ENCODE measurements around the gene MUL1.

MUL1 gene

DNA sequence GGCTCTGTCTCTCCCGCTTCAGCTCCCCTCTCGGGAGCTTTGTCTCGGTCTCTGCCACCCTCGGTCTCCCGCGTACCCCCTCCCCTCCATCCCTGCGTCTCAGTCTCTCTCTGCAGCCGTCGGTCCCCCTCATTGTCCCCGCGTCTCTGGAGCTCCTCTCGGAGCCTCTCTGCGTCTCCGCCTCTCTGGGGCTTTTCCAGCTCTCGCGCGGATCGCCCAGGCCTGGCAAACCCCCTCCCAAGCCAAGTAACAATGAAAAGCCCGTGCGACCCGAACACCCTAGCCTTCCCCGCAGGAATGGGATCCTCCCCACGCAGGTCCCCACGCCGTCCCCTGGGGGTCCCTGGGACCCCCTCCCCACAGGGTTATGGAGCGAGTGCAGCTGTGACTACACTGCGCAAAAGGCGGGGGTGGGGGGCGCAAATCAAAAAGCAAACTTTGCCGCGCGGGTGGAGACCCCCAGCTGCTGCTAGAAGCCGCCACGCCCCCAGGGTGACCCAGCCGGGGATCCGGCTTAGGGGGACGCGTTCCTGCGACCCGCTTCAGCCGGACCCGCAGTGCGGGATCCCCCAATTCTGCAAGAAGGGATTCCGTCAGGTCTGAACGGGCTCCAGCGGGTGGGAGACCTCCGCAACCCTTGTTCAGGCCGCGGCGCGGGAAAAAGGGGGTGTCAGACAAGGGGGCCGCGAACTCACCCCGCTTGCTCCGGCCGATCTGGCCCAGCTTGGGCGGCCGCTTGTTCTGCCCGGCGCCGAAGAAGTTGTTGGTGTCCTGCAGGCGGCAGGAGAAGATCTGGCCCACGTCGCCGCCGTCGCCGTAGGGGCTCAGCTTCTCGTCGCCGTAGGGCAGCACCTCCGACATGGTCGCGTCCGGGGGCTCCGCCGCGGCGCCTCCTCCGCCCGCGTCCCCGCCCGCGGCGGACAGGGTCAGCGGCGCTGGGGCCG lies 23.2 kb downstream of the MUL1 start:
- no peak for DNase-seq (ENCODE audit: low spot score)

DNA sequence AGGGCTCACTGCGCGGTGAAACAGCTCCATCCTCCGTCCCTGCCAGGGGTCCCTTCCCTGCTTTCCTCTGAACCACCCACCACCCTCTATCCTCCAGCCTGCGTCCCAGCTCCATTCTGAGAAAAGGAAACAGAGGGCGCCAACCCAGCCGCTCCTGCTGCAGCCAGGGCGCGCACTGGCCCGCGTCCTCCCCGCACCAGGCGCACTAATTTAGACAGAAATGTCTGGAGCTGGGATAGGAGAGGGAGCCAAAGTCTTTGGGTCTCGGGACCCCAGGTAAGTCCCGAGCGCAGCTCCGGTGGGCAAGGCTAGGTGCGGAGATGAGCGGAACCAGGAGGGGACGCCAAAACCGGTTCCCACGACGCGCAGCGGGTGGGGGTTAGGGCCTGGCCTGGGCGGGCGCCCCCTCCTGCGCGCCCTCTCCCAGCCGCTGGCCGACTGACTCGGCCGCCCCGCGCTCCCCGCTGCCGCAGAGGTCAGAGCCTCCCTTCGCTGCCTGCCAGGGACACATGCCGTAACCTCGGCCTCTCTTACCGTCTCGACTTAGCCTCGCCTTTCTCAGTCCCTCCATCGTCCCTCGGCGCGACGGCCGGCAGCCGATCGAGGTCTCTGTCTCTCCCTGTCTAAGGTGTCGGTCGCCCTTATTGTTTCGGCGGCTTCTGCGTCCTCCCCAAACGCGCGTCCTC lies 24.0 kb downstream of the MUL1 start:
- no peak for DNase-seq (ENCODE audit: low spot score)

DNA sequence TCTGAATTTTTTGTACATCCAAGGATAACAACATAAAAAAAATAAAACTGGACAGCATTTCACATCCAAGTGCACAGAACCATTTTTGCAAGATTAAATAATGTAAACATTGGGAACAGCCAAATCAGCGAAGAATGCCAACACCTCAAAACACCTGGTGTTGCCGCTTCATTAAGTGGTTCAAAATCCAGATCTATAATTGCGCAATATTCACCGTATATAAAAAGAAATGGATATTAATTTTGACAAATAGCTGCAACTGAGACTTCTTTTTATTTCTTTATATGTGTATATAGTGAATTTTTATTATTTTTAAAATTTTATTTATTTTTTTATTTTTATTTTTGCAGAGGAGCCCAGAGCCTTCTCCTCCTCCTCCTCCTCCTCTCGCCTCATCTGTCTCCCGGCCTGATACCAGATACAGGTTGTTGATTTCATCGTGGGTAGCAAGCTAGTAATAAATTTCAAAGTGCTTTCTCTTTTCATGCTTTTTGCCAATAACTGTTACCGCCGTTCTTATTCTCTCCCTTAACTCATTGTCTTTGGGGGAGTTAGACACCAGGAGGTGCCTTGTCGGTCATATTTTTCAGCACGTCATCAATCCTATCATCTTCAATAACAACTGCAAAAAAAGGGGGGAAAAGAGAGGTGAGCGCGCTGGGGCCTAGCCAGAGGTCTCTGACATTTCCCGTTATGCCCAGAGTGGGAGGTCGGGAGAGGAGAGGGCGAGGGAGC lies 24.7 kb downstream of the MUL1 start:
- DNase-seq (ENCODE audit: low spot score) = no peak

DNA sequence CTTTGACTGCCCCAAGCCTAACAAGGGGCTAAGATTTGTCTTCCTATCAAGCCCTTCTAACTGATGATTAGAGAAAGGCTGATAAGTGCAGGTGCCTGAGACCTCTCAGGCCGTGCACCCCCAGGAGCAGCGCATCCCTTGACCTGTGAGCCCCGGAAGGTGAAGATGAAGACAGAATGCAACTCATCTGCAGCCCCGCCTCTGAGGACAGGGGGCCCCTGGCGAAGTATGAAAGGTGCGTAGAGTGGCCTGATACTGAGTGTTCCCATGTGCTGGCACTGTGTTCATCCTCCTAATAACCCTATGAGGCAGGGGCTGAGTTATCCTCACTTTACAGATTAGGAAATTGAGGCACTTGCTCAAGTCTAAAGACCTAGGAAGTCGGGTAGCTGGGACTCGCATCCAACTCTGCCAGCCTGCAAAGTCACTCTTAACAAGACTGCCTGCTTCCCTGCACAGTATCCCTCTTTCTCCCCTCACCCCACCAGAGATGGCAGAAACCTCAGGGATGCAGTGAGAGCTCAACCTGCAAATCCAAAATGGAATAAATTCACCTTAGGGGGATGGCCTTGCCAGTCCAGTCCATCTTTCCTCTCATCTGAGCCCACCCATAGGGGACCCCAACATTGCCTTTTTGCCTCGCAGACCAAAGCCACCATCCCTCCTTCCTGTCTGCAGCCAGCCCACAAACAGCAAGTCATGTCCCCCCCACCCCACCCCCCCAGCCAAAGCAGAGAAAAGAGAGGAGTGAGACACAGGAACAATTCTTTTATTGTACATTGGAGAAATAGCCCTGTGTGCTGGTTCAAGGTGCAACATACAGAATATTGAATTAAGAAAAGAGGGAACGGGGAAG lies 26.1 kb downstream of the MUL1 start:
- no peak for DNase-seq (ENCODE audit: low spot score)

DNA sequence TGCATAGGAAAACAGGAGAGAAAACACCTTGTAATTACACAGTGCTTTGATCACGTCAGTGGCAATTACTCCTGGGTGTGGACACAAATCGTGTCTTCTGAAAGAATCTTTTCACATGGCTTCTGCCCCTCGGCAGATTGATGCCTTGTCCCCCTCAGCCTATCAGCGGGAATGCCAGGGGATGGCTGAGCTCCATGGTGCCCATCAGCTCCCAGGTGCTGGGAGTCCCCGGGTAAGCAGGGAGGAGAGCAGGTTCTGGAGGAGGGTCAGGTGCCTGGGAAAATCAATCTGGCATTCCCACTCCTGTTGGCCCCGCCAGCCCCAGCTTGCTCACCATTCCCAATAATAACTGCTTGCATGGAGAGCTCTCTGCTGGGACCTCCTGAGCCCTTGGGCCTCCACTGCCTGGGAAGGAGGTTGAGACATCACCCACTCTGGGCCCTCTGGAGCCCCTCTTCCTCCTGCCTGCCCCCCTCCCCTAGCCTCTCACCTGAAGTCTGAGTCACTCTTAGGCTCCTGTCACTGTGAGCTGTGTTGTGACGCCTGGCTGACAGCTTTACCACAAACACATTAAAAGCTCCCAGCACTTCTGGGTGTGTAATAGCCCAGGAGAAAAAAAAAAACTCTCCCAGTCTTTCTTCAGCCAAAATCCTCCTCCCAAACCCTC lies 26.9 kb downstream of the MUL1 start:
- no peak for DNase-seq (ENCODE audit: low spot score)

DNA sequence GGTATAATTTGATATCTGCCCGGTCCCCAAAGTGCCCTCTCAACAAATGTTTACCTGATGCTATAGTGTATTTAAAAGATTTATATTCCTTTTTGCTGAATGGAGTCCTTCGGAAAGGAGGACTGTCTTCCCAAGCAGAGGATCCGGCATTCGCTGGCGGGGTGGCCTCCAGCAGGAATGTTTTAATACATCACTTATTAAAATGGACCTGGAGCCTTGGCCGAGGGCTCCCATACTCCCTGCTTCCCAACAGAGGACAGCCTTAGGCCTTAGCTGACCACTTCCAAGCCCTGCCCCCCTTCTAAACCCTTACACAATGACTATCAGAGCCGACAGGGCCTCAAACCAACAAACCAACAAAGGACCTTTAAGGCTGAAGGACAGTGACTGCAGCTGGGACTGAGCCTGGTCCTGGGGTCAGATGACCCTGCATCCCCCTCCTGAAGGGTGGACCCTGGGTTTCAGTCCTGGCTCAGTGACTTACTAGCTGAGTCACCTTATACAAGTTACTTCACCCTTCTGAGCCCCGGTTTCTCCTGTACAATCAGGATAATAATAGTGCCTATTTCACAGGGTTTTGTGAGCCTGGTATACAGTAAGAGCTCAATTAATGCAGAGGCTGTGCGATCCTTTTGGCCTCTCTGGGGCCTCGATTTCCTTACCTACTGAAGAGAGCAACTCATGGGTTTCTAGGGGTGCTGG lies 27.6 kb downstream of the MUL1 start:
- no peak for DNase-seq (ENCODE audit: low spot score)

DNA sequence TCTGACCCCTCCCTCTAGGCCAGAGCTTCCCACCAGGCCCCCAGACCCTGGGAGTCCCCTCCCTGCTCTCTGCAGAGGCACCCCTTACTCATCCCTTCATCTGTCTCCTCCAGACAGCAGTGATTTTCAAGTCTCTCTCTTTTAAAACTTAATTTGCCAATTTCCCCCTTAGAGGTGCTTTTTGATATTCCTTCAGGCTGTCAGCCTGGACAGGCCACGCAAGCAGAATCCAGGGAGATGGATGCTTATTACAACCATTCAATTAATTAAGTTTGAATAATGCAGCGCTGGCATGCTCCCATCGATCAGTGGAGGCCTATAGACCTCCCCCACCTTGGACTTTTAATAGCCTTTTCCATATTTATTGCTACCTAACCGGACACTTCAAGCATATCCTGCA lies 28.1 kb downstream of the MUL1 start:
- no peak for DNase-seq (ENCODE audit: low spot score)

DNA sequence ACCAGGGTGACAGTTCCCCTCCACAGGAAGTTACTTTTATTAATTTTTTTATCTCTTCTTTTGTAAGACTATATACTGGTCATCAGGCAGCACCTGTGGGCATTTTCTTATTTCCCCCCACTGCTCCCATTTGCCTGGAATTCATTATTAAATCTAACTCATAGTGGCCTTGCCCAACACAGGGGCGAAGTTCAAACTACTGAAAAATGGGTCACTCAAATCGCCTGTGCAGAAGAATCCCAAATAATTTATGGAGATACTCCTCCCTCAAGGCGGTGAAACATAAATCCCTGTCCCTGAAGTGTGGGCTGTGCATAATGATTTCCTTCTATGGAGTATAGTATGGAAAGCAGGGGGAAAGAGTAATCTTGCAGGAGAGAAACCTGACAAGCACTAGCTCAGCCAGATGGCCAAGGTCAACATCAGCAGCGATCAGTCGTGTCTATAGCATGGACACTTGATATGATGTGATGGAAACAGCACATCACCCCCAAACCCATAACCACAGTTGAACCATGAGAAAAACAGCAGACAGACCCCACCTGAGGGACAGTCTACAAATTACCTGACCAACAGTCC lies 29.8 kb downstream of the MUL1 start:
- DNase-seq (ENCODE audit: low spot score) = no peak

DNA sequence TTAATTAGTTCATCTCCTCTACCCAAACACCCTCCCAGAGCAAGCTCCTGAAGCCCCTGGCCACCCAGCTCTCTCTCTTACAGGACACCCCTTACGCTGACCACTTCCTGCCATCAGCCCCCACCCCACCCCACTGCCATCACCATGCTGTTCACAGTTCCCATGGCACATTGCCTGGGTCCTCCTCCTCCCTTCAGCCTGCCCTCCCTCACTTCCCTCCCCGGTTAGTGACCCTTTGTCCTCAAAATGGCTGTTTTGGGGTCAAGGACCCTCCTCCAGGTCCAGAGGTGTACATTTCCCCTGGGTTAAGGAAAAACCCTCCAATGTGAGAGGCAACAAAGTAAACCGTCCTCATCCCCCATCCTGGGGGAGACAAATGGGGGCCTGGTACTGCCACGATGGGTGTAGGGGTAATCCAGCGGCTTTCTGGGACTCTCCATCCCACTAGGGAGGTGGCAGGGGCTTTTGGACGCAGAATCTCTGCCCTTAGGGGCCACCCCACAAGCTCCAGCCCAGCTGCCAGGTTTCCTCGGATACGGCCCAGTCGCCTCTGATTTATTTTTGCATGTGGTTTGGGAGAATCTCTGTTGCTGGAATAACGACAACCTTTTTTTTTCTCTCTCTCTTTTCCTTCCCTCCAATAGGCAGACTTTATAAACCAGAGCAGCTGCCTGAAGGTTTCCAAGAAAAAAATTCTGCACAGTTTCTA lies 30.4 kb downstream of the MUL1 start:
- DNase-seq (ENCODE audit: low spot score) = no peak

DNA sequence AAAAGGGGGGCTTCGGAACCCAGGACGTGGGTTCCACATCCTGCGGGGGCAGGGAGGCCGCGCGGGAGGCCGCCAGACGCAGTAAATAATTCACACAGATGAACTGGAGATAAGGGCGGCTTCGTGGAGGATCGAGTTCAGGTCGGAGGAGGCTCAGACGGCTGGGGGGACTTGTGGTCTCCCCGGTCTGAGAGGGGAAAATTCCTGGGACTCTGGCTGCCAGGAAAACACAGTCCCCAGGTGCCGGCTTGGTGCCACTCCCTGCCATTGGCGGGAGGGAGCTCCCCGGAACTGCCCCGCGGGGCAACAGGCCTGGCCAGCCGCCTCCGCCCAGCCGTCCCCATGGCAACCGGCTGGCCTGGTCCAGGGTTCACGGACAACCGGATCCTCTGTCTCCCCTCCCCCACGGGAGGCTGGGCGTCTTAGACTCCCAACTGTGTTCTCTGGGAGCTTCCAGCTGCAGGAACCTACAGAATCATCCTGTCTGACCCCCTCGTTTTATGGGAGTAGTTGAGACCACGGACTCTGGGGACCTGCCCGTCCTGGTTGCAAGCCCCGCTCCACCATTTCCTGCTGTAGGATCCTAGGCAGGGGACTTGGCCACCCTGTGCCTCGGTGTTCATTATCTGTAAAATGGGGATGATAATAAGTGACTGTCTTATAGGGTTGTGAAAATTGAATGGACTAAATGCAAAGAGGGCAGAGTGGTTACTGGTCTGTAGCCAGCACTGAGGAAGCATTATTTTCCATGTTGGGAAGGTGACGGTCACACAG lies 31.5 kb downstream of the MUL1 start:
- DNase-seq (ENCODE audit: low spot score) = no peak

DNA sequence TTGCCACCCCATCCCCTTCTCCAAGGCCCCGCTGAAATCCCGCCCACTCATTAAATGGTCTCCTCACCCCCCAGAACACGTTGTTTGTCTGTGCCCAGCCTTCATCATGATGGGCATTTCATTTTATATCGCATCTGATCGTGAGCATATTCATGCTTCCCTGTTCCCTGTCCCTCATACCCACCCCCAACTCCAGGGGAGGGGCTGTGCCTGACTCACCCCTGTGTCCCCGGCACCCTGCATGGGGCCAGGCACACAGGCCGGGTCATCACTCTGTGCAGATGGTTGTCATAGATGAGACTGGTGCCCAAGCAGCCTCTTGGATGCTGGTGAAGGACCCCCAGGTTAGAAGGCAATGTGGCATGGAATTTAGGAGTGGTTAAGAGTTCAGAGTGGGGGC lies 33.0 kb downstream of the MUL1 start:
- no peak for DNase-seq (ENCODE audit: low spot score)

DNA sequence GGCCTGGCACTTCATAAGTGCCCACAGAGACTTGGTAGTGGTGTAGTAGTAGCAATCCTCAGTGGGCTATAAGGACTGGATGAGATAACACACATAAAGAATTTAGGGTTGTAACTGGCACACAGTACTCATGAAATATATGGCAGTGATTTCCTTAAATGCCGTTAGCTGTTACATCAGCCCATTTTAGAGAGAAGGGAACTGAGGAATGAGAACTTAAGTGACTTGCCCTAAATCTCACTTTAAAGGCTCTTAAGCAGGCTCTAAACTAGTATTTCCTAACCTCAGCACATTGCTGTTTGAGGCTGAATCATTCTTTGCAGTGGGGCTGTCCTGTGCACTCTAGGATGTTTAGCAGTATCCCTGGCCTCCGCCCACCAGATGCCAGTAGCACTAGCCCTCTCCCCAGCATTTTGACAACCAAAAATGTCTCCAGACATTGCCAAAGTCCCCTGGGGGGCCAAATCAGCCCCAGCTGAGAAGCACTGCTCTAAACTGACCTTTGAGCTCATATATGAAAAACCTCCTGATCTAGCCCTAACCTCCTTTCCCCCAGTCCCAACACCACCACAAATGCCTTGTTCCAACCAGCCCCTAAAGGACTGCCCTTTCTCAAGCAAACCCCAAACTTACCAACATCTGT lies 33.5 kb downstream of the MUL1 start:
- DNase-seq (ENCODE audit: low spot score) = no peak

DNA sequence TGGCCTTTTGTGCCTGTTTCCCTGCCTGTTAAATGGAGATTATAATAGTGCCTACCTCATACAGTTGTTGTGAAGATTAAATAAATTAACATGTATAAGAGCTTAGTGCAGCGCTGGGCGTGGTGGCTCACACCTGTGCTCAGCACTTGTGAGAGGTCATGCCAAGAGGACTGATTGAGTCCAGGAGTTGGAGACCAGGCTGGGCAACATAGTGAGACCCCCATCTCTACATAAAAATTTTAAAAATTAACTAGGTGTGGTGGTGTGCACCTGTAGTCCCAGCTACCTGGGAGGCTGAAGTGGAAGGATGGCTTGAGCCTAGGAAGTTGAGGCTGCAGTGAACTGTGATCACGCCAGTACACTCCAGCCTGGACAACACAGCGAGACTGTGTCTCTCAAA lies 34.1 kb downstream of the MUL1 start:
- no peak for DNase-seq (ENCODE audit: low spot score)

DNA sequence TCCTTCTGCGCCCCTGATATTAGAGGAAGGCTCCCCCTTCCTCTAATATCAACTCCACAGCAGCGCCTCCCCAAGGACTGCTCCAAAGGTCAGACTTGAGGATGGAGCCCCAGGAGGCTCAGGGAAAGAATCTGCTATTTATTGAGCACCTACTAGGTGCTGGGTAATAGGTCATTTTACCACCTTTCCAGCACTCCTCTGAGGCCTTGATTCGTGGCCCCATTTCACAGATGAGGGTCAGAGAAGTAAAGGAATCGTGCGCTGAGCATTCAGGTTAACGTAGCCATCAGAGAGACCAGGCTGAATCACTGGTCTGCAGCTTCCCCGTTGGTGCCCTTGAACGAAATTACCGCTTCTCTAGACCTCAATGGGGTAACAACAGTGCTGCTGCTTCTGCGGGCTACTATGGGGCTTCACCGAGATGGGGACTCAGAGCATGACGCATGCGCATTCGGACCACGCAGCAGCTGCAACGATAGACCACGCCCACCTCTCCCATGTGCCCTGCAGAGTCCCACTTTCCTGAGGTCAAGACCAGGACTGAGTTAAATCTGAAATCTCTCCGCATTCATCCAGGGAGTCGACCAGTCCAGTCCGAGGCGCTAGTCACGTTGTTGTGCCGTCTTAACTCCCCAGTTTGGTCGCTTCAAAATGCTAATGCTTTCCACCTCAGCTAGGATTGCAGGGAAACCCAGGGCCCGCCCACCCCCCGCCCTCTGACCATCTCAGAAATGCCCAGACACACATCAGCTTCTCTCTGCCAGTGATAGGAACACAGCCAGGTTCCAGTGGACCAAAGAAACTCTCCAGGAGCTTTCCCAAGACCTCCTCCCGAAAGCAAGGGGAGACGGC lies 34.9 kb downstream of the MUL1 start:
- DNase-seq (ENCODE audit: low spot score) = no peak

DNA sequence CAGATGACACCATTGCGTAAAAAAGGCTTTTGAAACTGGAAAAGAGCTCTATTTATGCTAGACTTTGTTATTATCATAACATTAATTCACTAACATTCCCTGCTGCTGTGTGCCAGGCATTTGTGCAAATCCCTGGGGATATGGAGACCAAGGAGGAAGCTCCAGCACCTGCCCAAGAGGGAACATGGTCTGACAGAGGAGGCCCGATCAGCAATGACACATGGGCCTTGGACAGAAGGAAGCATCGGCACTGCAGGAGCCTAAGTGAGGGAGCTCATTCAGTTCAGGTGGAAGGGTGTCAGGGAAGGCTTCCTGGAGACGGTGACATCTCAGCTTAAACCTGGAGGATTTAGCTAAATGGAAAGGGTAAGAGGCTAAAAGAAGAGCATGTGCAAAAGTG lies 35.8 kb downstream of the MUL1 start:
- DNase-seq (ENCODE audit: low spot score) = no peak

DNA sequence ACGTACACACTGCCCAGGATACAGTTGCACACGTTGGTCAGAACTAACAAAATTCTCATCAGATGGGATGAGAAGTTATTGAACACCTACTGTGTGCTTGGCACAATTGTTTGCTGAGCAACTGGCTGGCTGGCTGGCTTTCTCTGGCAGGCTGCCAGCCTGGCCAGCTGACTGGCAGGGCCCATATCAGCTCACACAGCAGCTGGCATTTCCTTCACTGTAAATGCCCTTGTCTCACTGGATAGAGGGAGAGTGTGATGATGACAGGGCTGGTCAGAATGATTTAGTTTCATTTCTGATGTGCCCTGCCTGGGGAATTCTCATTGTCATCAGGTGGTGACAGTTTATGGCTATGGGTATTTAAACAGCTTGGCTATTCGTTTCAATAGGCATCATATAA lies 37.8 kb downstream of the MUL1 start:
- DNase-seq (ENCODE audit: low spot score) = no peak

DNA sequence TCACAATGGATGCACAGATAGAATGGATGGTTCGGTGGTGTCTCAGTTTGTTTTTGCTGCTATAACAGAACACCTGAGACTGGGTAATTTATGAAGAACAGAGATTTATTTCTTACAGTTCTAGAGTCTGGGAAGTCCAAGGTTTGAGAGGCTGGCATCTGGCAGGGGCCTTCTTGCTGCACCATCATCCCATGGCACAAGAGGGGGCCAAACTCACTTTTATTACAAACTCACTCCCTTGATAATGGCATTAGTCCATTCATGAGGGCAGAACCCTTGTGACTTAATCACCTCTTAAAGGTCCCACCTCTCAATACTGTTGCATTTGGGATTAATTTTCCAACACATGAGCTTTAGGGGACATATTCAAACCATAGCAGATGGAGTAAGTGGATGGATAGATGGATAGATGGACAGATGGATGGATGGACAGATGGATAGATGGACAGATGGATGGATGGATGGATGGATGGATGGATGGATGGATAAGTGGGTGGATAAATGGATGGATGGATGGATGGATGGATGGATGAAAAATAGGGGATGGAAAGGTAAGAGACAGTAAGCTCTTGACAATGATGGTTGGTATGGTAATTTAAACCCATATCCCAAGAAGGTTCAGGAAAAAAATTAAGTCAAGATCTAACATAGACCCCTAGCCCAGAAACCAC lies 38.4 kb downstream of the MUL1 start:
- no peak for DNase-seq (ENCODE audit: low spot score)

All from CD4-positive, alpha-beta T cell treated with Interleukin-15 for 4 hours (primary cell).